Right atrium auricular region (tissue), 2 donors: ENCODE data around the gene RHOT2. TPM values are rescaled to one million over a fixed set of nuclear protein-coding genes. Genes with fewer than 3 reads are reported as not detected.

Experiments
- DNase-seq: peaks from one replicate; pipeline ENCODE4 v3.0.0-alpha.2; 2019; ENCODE audit warnings: low spot score
- H3K27ac ChIP-seq, 2 donors: fragments of 200-600 bp; sonication (generic); 1 replicate in 1 of 2; 2 replicates in 1 of 2; pipeline ENCODE4 v1.5.1; 2016 to 2019
- H3K27me3 ChIP-seq, 2 donors: fragments of 200-600 bp; sonication (generic); one replicate each; pipeline versions ENCODE4 v1.5.1 to v1.6.0; 2017 to 2019
- H3K36me3 ChIP-seq: fragments of 200-600 bp; sonication (generic); one replicate; pipeline ENCODE4 v1.5.1; 2016
- H3K4me1 ChIP-seq, 2 donors: fragments of 200-600 bp; sonication (generic); one replicate each; pipeline versions ENCODE4 v1.5.1 to v1.6.0; 2017 to 2019
- H3K4me3 ChIP-seq, 2 donors: fragments of 200-600 bp; sonication (generic); 1 replicate in 1 of 2; 2 replicates in 1 of 2; pipeline ENCODE4 v1.5.1; 2017 to 2019; ENCODE audit warnings: mild to moderate bottlenecking in 1 of 2, moderate library complexity in 1 of 2
- H3K9me3 ChIP-seq, 2 donors: fragments of 200-600 bp; sonication (generic); one replicate each; pipeline ENCODE4 v1.5.1; 2019
- total RNA-seq, 2 donors: library from RNA; depleted of rRNA; stranded (reverse); fragments of >200 nt; gene quantifications; one replicate each; pipeline ENCODE4 v1.1.0, GENCODE V29; 2016
- TF ChIP-seq, protein P1 (sequence below), 2 donors: fragments of 200-600 bp; sonication (generic); IDR thresholded peaks; one replicate each; pipeline ENCODE4 v1.5.1; 2019; ENCODE audit warnings: antibody characterized with exemption in 2 of 2

Gene RHOT2
- total RNA-seq, 2 donors from 2014 or later, result 37.8 to 42.8 TPM

DNA sequence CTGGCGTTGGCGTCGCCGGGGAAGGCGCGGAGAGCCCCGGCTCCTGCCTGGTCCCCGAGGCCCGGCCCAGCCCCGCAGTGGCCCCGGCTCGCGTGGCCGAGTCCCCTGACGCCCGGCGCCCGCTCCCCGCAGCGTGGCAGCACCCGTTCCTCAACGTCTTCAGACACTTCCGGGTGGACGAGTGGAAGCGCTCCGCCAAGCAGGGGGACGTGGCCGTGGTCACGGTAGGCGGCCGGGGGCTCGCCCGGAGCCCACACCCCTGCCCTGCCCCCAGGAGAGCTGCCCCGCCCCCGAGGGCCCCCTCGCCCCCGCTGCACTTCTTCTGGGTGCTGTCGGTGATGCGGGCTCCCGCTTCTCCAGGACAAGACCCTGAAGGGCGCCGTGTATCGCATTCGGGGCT is 18.3 kb upstream of the RHOT2 start:
- Histone ChIP-seq H3K4me1 (peaks cover 0 to 56% of the 10 kb centered on the region in 2 donors), H3K27me3 (no peaks in the 10 kb centered on the region), H3K4me3 (peak overlapping the region; percentile 68 to 88), H3K27ac (peak overlapping the region; percentile 88 to 92), H3K9me3 (no peaks in the 10 kb centered on the region), H3K36me3 (no peaks in the 10 kb centered on the region)
- TF ChIP-seq, protein P1, sequence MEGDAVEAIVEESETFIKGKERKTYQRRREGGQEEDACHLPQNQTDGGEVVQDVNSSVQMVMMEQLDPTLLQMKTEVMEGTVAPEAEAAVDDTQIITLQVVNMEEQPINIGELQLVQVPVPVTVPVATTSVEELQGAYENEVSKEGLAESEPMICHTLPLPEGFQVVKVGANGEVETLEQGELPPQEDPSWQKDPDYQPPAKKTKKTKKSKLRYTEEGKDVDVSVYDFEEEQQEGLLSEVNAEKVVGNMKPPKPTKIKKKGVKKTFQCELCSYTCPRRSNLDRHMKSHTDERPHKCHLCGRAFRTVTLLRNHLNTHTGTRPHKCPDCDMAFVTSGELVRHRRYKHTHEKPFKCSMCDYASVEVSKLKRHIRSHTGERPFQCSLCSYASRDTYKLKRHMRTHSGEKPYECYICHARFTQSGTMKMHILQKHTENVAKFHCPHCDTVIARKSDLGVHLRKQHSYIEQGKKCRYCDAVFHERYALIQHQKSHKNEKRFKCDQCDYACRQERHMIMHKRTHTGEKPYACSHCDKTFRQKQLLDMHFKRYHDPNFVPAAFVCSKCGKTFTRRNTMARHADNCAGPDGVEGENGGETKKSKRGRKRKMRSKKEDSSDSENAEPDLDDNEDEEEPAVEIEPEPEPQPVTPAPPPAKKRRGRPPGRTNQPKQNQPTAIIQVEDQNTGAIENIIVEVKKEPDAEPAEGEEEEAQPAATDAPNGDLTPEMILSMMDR (IDR thresholded peaks at IDR 0.05), result no peak
- DNase-seq, result no peak

DNA sequence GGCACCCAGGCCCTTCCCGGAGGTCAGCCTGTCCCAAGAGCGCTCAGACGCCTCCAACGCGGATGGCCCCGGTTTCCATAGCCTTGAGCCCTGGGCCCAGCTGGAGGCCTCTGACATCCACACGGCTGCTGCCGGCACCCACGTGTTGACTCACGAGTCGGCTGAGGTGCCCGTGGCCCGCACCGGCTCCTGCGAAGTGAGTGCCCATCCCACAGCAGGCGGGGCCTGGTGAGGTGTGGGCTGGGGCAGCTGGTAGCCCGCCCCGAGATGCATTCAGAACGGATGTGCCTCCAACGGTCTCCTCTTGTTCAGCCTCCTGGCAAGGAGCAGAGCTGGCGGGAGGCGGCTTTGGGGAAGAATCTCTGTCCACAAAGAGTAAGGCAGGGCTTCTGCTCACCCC is 16.1 kb upstream of the RHOT2 start:
- no peaks in the 10 kb centered on the region for H3K36me3 ChIP-seq
- no peak overlapping the region for H3K4me3 ChIP-seq
- H3K27ac ChIP-seq, result no peak overlapping the region
- H3K27me3 ChIP-seq, result no peaks in the 10 kb centered on the region
- peaks cover 0 to 34% of the 10 kb centered on the region in 2 donors for H3K4me1 ChIP-seq
- TF ChIP-seq, protein P1 (IDR thresholded peaks at IDR 0.05), result no peak
- no peaks in the 10 kb centered on the region for H3K9me3 ChIP-seq
- no peak for DNase-seq

DNA sequence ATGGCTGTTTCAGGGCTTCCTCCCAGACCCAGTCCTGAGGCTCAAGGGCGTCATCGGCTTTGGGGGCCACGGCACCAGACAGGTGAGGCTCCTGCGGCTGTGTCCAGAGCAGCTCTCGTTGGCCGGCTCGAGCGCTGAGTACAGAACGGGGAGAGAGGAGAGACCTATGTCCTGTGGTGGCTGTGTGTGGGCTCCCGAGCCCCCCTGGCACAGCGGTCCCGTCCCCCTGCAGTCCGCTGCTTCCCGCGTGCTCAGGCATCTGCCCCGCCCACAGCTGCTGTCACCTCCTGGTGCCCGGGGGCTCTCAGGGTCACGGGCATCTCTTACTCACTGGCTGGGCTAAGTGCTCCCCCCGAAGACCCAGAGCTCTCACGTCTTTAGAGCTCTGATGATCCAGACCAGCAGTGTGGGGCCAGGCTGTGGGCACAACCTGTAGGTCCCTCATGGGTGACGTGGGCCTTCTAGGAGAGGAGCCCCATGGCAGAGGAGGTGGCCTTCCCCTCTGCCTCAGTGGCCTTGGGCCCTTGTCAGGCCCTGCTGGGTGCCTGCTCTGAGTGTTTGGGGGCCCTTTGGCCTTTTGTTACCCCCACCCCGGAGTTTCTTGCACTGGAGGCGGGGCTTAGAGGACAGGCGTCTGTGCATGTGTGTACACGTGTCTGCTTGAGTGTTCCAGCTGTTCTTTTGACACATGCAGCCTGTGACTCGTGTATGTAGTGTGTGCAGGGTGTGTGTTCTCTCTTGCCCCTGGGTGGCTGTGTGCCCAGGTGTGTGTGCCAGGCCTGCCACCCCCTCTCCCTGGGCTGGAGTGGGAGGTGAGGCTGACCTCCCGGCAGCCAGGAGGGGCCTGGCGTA is 15.3 kb upstream of the RHOT2 start:
- TF ChIP-seq, protein P1 (IDR thresholded peaks at IDR 0.05), result no peak
- no peaks in the 10 kb centered on the region for H3K9me3 ChIP-seq
- no peaks in the 10 kb centered on the region for H3K27me3 ChIP-seq
- no peak for DNase-seq
- peaks cover 0 to 26% of the 10 kb centered on the region in 2 donors for H3K4me1 ChIP-seq
- no peaks in the 10 kb centered on the region for H3K36me3 ChIP-seq
- no peak overlapping the region for H3K27ac ChIP-seq
- no peak overlapping the region for H3K4me3 ChIP-seq

DNA sequence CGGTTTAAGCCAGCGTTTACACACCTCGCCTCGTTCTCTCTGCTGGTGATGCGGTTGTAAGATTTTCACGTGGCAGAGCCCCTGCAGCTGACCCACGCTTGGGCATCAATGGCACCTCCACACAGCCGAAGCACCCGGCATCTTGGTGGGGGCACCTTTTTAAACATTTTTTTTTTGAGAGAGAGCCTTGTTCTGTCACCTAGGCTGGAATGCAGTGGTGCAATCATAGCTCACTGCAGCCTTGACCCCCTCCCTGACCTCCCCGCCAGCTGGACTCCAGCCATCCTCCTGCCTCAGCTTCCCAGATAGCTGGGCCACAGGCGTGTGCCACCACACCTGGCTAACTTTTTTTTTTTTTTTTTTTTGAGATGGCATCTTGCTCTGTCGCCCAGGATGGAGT is 13.9 kb upstream of the RHOT2 start:
- no peaks in the 10 kb centered on the region for H3K9me3 ChIP-seq
- TF ChIP-seq, protein P1 (IDR thresholded peaks at IDR 0.05), result no peak
- no peak overlapping the region for H3K4me3 ChIP-seq
- H3K36me3 ChIP-seq, result no peaks in the 10 kb centered on the region
- peaks cover 0 to 13% of the 10 kb centered on the region in 2 donors for H3K4me1 ChIP-seq
- no peak overlapping the region for H3K27ac ChIP-seq
- no peaks in the 10 kb centered on the region for H3K27me3 ChIP-seq
- DNase-seq, result no peak

DNA sequence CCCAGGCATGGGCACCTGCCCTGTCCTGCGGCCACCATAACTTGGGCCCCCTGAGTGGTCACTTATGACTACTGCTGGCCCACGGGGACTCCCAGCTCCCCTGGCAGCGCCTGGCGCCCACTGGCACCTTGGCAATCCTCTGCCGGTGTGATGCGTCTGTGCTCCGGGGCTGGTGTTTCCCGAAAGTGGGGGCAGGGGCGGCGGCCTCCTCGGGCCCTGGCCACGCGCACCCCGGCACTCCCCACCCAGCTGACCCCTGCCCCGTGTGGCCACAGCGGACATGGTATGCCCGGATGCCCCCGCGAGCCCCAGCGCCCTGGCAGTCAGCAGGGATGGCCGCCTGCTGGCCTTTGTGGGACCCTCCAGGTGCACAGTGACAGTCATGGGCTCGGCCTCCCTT is 10.4 kb upstream of the RHOT2 start:
- DNase-seq, result no peak
- Histone ChIP-seq H3K4me1 (peaks cover 0 to 14% of the 10 kb centered on the region in 2 donors), H3K36me3 (no peaks in the 10 kb centered on the region), H3K27me3 (no peaks in the 10 kb centered on the region), H3K9me3 (no peaks in the 10 kb centered on the region), H3K4me3 (no peak overlapping the region), H3K27ac (no peak overlapping the region)
- TF ChIP-seq, protein P1 (IDR thresholded peaks at IDR 0.05), result no peak
